Gastroesophageal sphincter (tissue), 4 donors: ENCODE measurements around the gene KAT6B. TPM values are rescaled to one million over a fixed set of nuclear protein-coding genes. Genes with fewer than 3 reads are reported as not detected.

Experiments used
- ATAC-seq: fragments of 150-250 bp; one replicate; pipeline ENCODE4 v1.9.1; 2016; ENCODE audit warnings: mild to moderate bottlenecking, moderate library complexity
- H3K27ac ChIP-seq, 4 donors: fragments of 200-600 bp; sonication (generic) in 3 of 4; 1 replicate in 3 of 4; 2 replicates in 1 of 4; pipeline ENCODE4 v1.5.1; 2016 to 2019
- H3K27me3 ChIP-seq: fragments of 200-600 bp; sonication (generic); one replicate; pipeline ENCODE4 v1.5.1; 2019
- H3K36me3 ChIP-seq, 2 donors: fragments of 200-600 bp; sonication (generic); one replicate each; pipeline ENCODE4 v1.5.1; 2019; ENCODE audit warnings: control low read depth in 1 of 2
- H3K4me1 ChIP-seq, 3 donors: fragments of 200-600 bp; sonication (generic); 1 replicate in 2 of 3; 2 replicates in 1 of 3; pipeline ENCODE4 v1.5.1; 2016 to 2019; ENCODE audit warnings: control low read depth in 2 of 3
- H3K4me3 ChIP-seq, 2 donors: fragments of 200-600 bp; sonication (generic); one replicate each; pipeline ENCODE4 v1.5.1; 2019; ENCODE audit warnings: mild to moderate bottlenecking in 1 of 2, moderate library complexity in 1 of 2
- H3K9me3 ChIP-seq, 3 donors: fragments of 200-600 bp; sonication (generic); one replicate each; pipeline ENCODE4 v1.5.1; 2017 to 2019; ENCODE audit warnings: control low read depth in 2 of 3
- EP300 ChIP-seq: sonication (generic); formaldehyde crosslinking; IDR thresholded peaks from one replicate; pipeline ENCODE4 v1.6.1; 2017; ENCODE audit warnings: antibody characterized with exemption, mild to moderate bottlenecking
- POLR2A ChIP-seq, 2 donors: fragments of 450-650 bp; IDR thresholded peaks; one replicate each; pipeline ENCODE4 v1.6.1; 2017; ENCODE audit warnings: antibody characterized with exemption in 2 of 2, mild to moderate bottlenecking in 2 of 2, moderate library complexity in 1 of 2
- POLR2AphosphoS5 ChIP-seq: sonication (generic); formaldehyde crosslinking; IDR thresholded peaks from one replicate; pipeline ENCODE4 v1.6.1; 2017; ENCODE audit warnings: antibody characterized with exemption
- WGBS, 2 donors: methylation state at CpG; one replicate each; pipeline ENCODE4 v1.1.5; 2018; ENCODE audit warnings: low coverage in 1 of 2; 5-methylcytosine and 5-hydroxymethylcytosine counted together
- total RNA-seq, 4 donors: library from RNA; depleted of rRNA; stranded (reverse); fragments of >200 nt; gene quantifications; one replicate each; pipeline ENCODE4 v1.1.0, GENCODE V29; 2016
- TF ChIP-seq, protein P1 (sequence below), 4 experiments: fragments of 200-600 bp in 2 of 4; fragments of 450-650 bp in 2 of 4; sonication (generic) in 1 of 4; IDR thresholded peaks; one replicate each; pipeline ENCODE4 v1.5.1; 2017 to 2019; ENCODE audit warnings: antibody characterized with exemption in 4 of 4, mild to moderate bottlenecking in 2 of 4, moderate library complexity in 2 of 4

KAT6B gene
- total RNA-seq, 4 donors from 2014 or later, result 35.8 to 107 (median 82.9) TPM

DNA sequence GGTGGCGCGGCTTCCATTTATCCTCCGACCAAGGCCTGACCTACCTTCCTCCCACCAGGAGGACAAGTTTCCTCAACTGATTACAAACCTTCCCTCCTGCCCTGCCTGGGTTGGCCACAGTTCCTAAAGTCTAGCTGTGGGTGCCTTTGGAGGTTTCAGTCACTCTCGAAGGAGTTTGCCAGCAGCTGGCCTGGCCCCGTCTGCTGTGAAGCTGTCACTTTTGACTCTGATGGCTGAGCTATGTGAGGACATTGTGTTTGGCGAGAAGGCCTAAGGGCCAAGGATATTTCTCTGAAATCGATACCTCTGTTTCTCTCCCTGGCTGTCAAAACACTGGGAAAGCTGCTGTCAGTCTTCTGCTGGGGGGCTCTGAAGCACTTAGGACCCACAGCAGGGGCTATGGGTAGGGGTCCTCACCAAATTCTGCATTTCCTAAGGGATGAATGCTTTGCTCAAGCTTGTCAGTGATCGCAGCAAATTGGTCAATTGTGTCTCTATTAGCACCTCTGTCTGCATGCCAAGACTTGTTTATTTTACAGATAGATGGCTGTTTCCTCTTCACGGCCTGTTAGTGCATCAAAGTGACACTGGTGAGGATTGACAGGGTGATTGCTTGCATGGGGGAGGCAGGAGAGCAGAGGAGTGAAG is 253.2 kb downstream of the KAT6B start:
- Histone ChIP-seq H3K9me3 (peaks cover 0 to 13% (median 0%) of the 10 kb centered on the region in 3 donors), H3K27me3 (no peaks in the 10 kb centered on the region), H3K4me1 (no peaks in the 10 kb centered on the region), H3K4me3 (no peak overlapping the region), H3K36me3 (no peaks in the 10 kb centered on the region), H3K27ac (no peak overlapping the region)
- TF ChIP-seq EP300, result no peak
- TF ChIP-seq POLR2A (IDR thresholded peaks at IDR 0.05), result no peak
- no peak for TF ChIP-seq POLR2AphosphoS5
- TF ChIP-seq, protein P1, sequence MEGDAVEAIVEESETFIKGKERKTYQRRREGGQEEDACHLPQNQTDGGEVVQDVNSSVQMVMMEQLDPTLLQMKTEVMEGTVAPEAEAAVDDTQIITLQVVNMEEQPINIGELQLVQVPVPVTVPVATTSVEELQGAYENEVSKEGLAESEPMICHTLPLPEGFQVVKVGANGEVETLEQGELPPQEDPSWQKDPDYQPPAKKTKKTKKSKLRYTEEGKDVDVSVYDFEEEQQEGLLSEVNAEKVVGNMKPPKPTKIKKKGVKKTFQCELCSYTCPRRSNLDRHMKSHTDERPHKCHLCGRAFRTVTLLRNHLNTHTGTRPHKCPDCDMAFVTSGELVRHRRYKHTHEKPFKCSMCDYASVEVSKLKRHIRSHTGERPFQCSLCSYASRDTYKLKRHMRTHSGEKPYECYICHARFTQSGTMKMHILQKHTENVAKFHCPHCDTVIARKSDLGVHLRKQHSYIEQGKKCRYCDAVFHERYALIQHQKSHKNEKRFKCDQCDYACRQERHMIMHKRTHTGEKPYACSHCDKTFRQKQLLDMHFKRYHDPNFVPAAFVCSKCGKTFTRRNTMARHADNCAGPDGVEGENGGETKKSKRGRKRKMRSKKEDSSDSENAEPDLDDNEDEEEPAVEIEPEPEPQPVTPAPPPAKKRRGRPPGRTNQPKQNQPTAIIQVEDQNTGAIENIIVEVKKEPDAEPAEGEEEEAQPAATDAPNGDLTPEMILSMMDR (IDR thresholded peaks at IDR 0.05), result no peak
- WGBS, 2 donors, result 88% methylated on average over 5 of the region's 9 CpGs; no CpG with 5 or more reads in 1 of the 2 donors
- ATAC-seq, result no peak

DNA sequence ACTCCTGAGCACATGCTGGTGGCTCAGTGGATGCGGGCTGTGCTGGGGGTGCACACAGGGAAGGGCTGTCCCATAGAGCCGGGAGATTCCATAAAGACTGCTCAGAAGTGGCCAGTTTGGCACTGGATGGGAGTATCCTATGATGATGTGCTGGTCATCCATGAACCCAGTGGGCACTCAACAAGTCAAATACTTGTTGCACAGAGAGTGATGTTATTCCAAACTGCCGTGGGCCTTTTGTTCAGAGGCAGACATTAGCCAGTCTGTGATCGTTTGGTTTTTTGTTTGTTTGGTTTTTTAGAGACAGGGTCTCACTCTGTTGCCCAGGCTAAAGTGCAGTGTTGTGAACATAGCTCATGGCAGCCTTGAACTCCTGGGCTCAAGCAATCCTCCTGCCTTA is 254.2 kb downstream of the KAT6B start:
- Histone ChIP-seq H3K4me3 (no peak overlapping the region), H3K27me3 (no peaks in the 10 kb centered on the region), H3K9me3 (peaks cover 0 to 13% (median 0%) of the 10 kb centered on the region in 3 donors), H3K4me1 (no peaks in the 10 kb centered on the region), H3K36me3 (no peaks in the 10 kb centered on the region), H3K27ac (no peak overlapping the region)
- no peak for ATAC-seq
- no peak for TF ChIP-seq EP300
- TF ChIP-seq POLR2AphosphoS5, result no peak
- TF ChIP-seq, protein P1 (IDR thresholded peaks at IDR 0.05), result no peak
- no peak for TF ChIP-seq POLR2A (IDR thresholded peaks at IDR 0.05)
- WGBS, 2 donors, result no CpG with 5 or more reads among the region's 4 CpGs

DNA sequence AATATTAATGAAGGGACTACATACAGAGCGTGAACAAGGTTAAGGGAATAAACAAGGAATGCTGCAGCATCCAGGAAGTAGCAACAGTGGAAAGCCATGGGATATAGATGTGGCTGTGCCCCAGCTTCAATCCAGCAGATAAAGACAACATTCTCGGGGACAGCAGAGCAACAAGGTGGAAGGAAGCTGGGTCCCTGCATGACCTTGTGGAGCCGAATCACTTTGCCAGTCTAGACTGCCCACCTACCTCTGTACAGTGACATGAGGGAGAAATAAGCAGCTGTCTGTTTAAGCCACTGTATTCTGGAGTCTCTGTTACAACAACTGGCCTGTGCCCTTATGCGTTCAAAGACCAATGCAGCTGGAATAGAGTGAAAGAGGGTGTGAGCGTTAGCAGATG is 255.0 kb downstream of the KAT6B start:
- ATAC-seq, result no peak
- Histone ChIP-seq H3K4me1 (no peaks in the 10 kb centered on the region), H3K27ac (no peak overlapping the region), H3K9me3 (peaks cover 0 to 13% (median 0%) of the 10 kb centered on the region in 3 donors), H3K27me3 (no peaks in the 10 kb centered on the region), H3K36me3 (no peaks in the 10 kb centered on the region), H3K4me3 (no peak overlapping the region)
- TF ChIP-seq, protein P1 (IDR thresholded peaks at IDR 0.05), result no peak
- no peak for TF ChIP-seq POLR2AphosphoS5
- no peak for TF ChIP-seq POLR2A (IDR thresholded peaks at IDR 0.05)
- TF ChIP-seq EP300, result no peak
- 89 to 100% methylated on average over 3 to 5 of the region's 5 CpGs for WGBS, 2 donors
